Skin epidermis (tissue), 12 donors: ENCODE measurements around the gene OXER1.

Experiments used
- H3K27ac ChIP-seq, 21 experiments: fragments of 200-600 bp; sonication (generic) in 11 of 21; one replicate each; pipeline ENCODE4 v1.5.0; 2020; ENCODE audit warnings: mild to moderate bottlenecking in 3 of 21, inconsistent platforms in 2 of 21, moderate library complexity in 2 of 21
- H3K4me3 ChIP-seq, 7 experiments: fragments of 200-600 bp; sonication (generic) in 2 of 7; one replicate each; pipeline ENCODE4 v1.5.0; 2020; ENCODE audit warnings: inconsistent platforms in 2 of 7, mild to moderate bottlenecking in 2 of 7, moderate library complexity in 1 of 7

OXER1 gene

GRCh38 chr2:42764096-42764495, at the start of gene OXER1:
TSS of gene OXER1 (minus strand) at chr2:42764135. CDS start at chr2:42764062, 73 bp downstream.
- no peak within 1 kb of the TSS for H3K27ac ChIP-seq
- no peak within 1 kb of the TSS for H3K4me3 ChIP-seq

- no peak overlapping the region for H3K27ac ChIP-seq
- H3K4me3 ChIP-seq, result no peak overlapping the region
Measured at GRCh38 chr2:42812899-42813479, 49.1 kb upstream of the OXER1 start.

- peak overlapping the region; percentile 92 to 100 (median 97) for H3K27ac ChIP-seq
Measured at GRCh38 chr2:42810971-42811811, 47.3 kb upstream of the OXER1 start.

GRCh38 chr2:42810121-42810970, 46.4 kb upstream of the OXER1 start:
- Histone ChIP-seq H3K4me3 (peak overlapping the region; percentile 33 to 69 (median 37)), H3K27ac (peak overlapping the region; percentile 92 to 100 (median 97))

More at GRCh38 chr2:42810971-42811811, 47.3 kb upstream of the OXER1 start:
- peak overlapping the region; percentile 33 to 69 (median 37) for H3K4me3 ChIP-seq

GRCh38 chr2:42809819-42810120, 45.8 kb upstream of the OXER1 start:
- Histone ChIP-seq H3K4me3 (peak overlapping the region; percentile 33 to 69 (median 37)), H3K27ac (peak overlapping the region; percentile 83 to 100 (median 97))

- peak overlapping the region in 20 of 21 experiments; percentile 92 to 100 (median 98) for H3K27ac ChIP-seq
Measured at GRCh38 chr2:42809131-42809818, 45.3 kb upstream of the OXER1 start.

GRCh38 chr2:42808301-42808700, 44.4 kb upstream of the OXER1 start:
- Histone ChIP-seq H3K4me3 (no peak overlapping the region), H3K27ac (peak overlapping the region in 1 of 21 experiments; percentile 96)

More at GRCh38 chr2:42809131-42809818, 45.3 kb upstream of the OXER1 start:
- H3K4me3 ChIP-seq, result peak overlapping the region; percentile 33 to 69 (median 37)

- H3K27ac ChIP-seq, result no peak overlapping the region
- H3K4me3 ChIP-seq, result no peak overlapping the region
Measured at GRCh38 chr2:42806786-42807185, 42.9 kb upstream of the OXER1 start.

- no peak overlapping the region for H3K27ac ChIP-seq
- H3K4me3 ChIP-seq, result no peak overlapping the region
Measured at GRCh38 chr2:42804891-42805290, 41.0 kb upstream of the OXER1 start.

GRCh38 chr2:42804338-42804737, 40.4 kb upstream of the OXER1 start:
- H3K27ac ChIP-seq, result no peak overlapping the region
- no peak overlapping the region for H3K4me3 ChIP-seq

- Histone ChIP-seq H3K4me3 (no peak overlapping the region), H3K27ac (no peak overlapping the region)
Measured at GRCh38 chr2:42802150-42802549, 38.2 kb upstream of the OXER1 start.

GRCh38 chr2:42801381-42801780, 37.4 kb upstream of the OXER1 start:
- no peak overlapping the region for H3K27ac ChIP-seq
- H3K4me3 ChIP-seq, result no peak overlapping the region

GRCh38 chr2:42800981-42801380, 37.0 kb upstream of the OXER1 start:
- H3K4me3 ChIP-seq, result no peak overlapping the region
- H3K27ac ChIP-seq, result no peak overlapping the region

GRCh38 chr2:42800461-42800962, 36.6 kb upstream of the OXER1 start:
- no peak overlapping the region for H3K27ac ChIP-seq

GRCh38 chr2:42799881-42800280, 35.9 kb upstream of the OXER1 start:
- H3K27ac ChIP-seq, result no peak overlapping the region
- no peak overlapping the region for H3K4me3 ChIP-seq

More at GRCh38 chr2:42800461-42800962, 36.6 kb upstream of the OXER1 start:
- H3K4me3 ChIP-seq, result no peak overlapping the region

GRCh38 chr2:42797281-42797680, 33.3 kb upstream of the OXER1 start:
- H3K4me3 ChIP-seq, result no peak overlapping the region
- no peak overlapping the region for H3K27ac ChIP-seq

GRCh38 chr2:42796427-42797248, 32.7 kb upstream of the OXER1 start:
- Histone ChIP-seq H3K4me3 (no peak overlapping the region), H3K27ac (peak overlapping the region in 2 of 21 experiments; percentile 11 to 35)

- Histone ChIP-seq H3K27ac (peak overlapping the region in 3 of 21 experiments; percentile 11 to 35 (median 34)), H3K4me3 (no peak overlapping the region)
Measured at GRCh38 chr2:42795841-42796301, 31.9 kb upstream of the OXER1 start.
